Epidermal melanocyte (primary cell): Measurements from ENCODE around the gene RNF180.
"Not testable (repeated sequence)": the region's sequence is repeated elsewhere in the genome, so short reads cannot be mapped to it uniquely, and the experiment has no call there.

Experiments used
- DNase-seq: peaks from one replicate; pipeline ENCODE4 v3.0.0; 2011; ENCODE audit warnings: low spot score; ENCODE audit not compliant: insufficient read length

Gene RNF180

DNA sequence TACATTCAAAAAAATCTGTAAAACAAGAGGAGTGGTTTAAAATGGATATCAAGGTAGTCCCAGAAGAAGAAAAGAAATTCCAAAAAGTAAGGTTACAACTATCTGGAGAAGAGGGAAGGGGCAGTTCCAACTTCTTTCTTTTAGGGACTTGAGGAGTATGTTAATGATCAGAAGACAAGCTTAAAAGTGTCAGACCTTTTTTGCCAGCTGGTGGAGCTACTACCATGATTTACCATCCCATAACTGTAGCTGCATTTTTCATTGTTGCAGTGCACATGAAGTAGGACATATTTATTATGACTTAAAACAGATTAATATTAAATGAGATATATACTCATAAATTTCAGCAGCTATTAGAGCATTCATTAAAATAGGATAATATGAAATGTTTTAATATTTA, 181.7 kb downstream of the RNF180 start:
- DNase-seq = no peak

GRCh38 chr5:64364426-64364825, 198.8 kb downstream of the RNF180 start:
- no peak for DNase-seq

GRCh38 chr5:64384765-64385164, 219.1 kb downstream of the RNF180 start:
- DNase-seq = no peak

DNA sequence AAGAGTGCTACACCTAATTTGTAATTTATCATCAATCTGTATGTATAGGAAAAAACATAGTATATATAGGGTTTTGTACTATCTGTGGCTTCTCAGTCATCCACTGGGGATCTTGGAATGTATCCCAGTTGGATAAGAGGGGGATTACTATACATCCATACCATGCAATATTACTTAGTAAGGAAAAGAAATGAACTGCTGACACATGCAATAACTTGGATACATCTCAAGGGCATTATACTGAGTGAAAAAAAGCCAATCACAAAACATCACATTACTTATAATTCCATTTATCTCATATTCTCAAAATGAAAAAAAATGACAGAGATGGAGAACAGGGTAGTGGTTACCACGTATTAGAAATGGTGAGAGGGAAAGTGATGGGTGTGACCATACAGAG, 231.9 kb downstream of the RNF180 start:
- no peak for DNase-seq

GRCh38 chr5:64398735-64399134, 233.1 kb downstream of the RNF180 start:
- not testable (repeated sequence) for DNase-seq

DNA sequence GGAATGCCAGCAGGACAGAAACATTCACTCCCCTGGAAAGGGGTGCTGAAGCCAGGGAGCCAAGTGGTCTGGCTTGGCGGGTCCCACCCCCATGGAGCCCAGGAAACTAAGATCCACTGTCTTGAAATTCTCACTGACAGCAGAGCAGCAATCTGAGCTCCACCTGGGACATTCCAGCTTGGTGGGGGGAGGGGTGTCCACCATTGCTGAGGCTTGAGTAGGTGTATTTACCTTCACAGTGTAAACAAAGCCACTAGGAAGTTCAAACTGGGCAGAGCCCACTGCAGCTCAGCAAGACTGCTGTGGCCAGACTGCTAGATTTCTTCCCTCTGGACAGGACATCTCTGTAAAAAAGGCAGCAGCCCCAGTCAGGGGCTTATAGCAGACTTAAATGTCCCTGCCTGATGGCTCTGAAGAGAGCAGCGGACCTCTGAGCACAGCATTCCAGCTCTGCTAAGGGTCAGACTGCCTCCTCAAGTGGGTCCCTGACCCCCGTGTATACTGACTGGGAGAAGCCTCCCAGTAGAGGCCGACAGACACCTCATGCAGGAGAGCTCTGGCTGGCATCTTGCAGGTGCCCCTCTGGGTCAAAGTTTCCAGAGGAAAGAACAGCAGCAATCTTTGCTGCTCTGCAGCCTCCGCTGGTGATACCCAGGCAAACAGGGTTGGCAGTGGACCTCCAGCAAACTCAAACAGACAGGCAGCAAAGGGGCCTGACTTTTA, 241.6 kb downstream of the RNF180 start:
- not testable (repeated sequence) for DNase-seq

GRCh38 chr5:64417390-64417789, 251.7 kb downstream of the RNF180 start:
- no peak for DNase-seq

DNA sequence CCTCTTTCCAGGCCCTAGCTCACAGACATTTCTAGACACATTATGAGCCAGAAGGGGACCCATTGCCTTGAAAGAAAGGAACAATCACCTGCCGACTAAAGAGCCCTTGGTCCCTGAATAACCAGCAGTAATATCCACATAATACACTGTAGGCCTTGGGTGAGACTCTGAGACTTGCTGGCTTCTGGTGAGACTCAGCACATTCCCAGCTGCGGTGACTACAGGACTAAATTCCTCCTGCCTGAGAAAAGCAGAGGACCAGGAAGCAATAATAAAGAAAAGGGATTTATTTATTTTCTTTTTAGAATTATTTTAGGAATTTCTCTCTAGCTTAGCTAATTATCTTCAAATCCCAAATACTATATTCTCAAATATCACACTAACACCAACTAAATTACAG, 252.4 kb downstream of the RNF180 start:
- no peak for DNase-seq
